Stomach (tissue), 4 donors: ENCODE results near the gene SMCO2.

ENCODE experiments used
- CTCF ChIP-seq, 7 experiments: fragments of 450-650 bp in 4 of 7; fragments of 200-600 bp in 3 of 7; sonication (generic) in 3 of 7; IDR thresholded peaks; one replicate each; pipeline ENCODE4 v1.5.1; 2016 to 2019; ENCODE audit warnings: antibody characterized with exemption in 7 of 7, control low read depth in 2 of 7, mild to moderate bottlenecking in 1 of 7
- EP300 ChIP-seq: sonication (generic); formaldehyde crosslinking; IDR thresholded peaks from one replicate; pipeline ENCODE4 v1.6.1; 2017; ENCODE audit warnings: antibody characterized with exemption
- POLR2A ChIP-seq, 4 donors: fragments of 450-650 bp; IDR thresholded peaks; one replicate each; pipeline ENCODE4 v1.6.1; 2016; ENCODE audit warnings: antibody characterized with exemption in 4 of 4, control low read depth in 2 of 4, mild to moderate bottlenecking in 1 of 4, moderate library complexity in 1 of 4
- POLR2AphosphoS5 ChIP-seq, 3 donors: sonication (generic); formaldehyde crosslinking; IDR thresholded peaks; one replicate each; pipeline ENCODE4 v1.6.1; 2016; ENCODE audit warnings: antibody characterized with exemption in 3 of 3

GRCh38 chr12:27398466-27398865 is 48.1 kb upstream of the SMCO2 start:
- no peak for TF ChIP-seq CTCF (IDR thresholded peaks at IDR 0.05)
- TF ChIP-seq POLR2A (IDR thresholded peaks at IDR 0.05), result no peak
- TF ChIP-seq EP300, result no peak
- TF ChIP-seq POLR2AphosphoS5 (IDR thresholded peaks at IDR 0.05), result no peak
